GM12878 (cell line): Measurements from ENCODE around the gene USPL1. TPM values are rescaled to one million over a fixed set of nuclear protein-coding genes. Genes with fewer than 3 reads are reported as not detected.

Experiments
- ATF7 ChIP-seq: fragments of 450-650 bp; IDR thresholded peaks from 2 replicates; pipeline ENCODE4 v1.6.1; 2016; ENCODE audit warnings: low read depth, mild to moderate bottlenecking
- BCL11A ChIP-seq: IDR thresholded peaks from 2 replicates; pipeline ENCODE4 v1.6.1; 2011; ENCODE audit warnings: low read depth, low read length
- BMI1 ChIP-seq: fragments of 450-650 bp; IDR thresholded peaks from 2 replicates; pipeline ENCODE4 v1.6.1; 2016; ENCODE audit warnings: mild to moderate bottlenecking, moderate library complexity, borderline replicate concordance
- CBFB ChIP-seq: IDR thresholded peaks from 2 replicates; pipeline ENCODE4 v1.6.1; 2016; ENCODE audit warnings: antibody characterized with exemption, low read depth
- CEBPZ ChIP-seq: fragments of 150-350 bp; IDR thresholded peaks from 2 replicates; pipeline ENCODE4 v1.6.1; 2016; ENCODE audit warnings: low read depth, low read length
- ELK1 ChIP-seq: IDR thresholded peaks from 2 replicates; pipeline ENCODE4 v1.6.1; 2012; ENCODE audit warnings: low read depth, low read length, improper control_type of control experiment
- EP300 ChIP-seq, 2 experiments: fragments of 150-350 bp in 1 of 2; IDR thresholded peaks; 2 replicates each; pipeline ENCODE4 v1.6.1; 2011 to 2012; ENCODE audit warnings: low read depth in 2 of 2, low read length in 2 of 2, borderline replicate concordance in 1 of 2, improper control_type of control experiment in 1 of 2, inconsistent platforms in 1 of 2; ENCODE audit not compliant: control insufficient read depth in 1 of 2
- EZH2 ChIP-seq: IDR thresholded peaks from 2 replicates; pipeline ENCODE4 v1.6.1; 2012; ENCODE audit warnings: low read depth, mild to moderate bottlenecking, control low read depth, inconsistent platforms, low read length, borderline replicate concordance; ENCODE audit not compliant: control insufficient read depth
- KLF5 ChIP-seq: fragments of 450-650 bp; IDR thresholded peaks from 2 replicates; pipeline ENCODE4 v1.6.1; 2014; ENCODE audit warnings: mild to moderate bottlenecking; ENCODE audit not compliant: partially characterized antibody
- MEF2B ChIP-seq: fragments of 450-650 bp; IDR thresholded peaks from 2 replicates; pipeline ENCODE4 v1.6.1; 2018; ENCODE audit warnings: mild to moderate bottlenecking, moderate library complexity; ENCODE audit not compliant: partially characterized antibody, poor library complexity, severe bottlenecking
- NRF1 ChIP-seq: conservative IDR thresholded peaks from 2 replicates; pipeline ENCODE4 v1.6.1; 2011; ENCODE audit warnings: mild to moderate bottlenecking, low read depth, low read length, improper control_type of control experiment
- PAX8 ChIP-seq: fragments of 450-650 bp; IDR thresholded peaks from 2 replicates; pipeline ENCODE4 v1.6.1; 2017; ENCODE audit warnings: mild to moderate bottlenecking, moderate library complexity
- PML ChIP-seq: IDR thresholded peaks from 2 replicates; pipeline ENCODE4 v1.6.1; 2012; ENCODE audit warnings: low read length, inconsistent platforms
- RFX5 ChIP-seq: IDR thresholded peaks from 2 replicates; pipeline ENCODE4 v1.6.1; 2011; ENCODE audit warnings: low read depth, low read length, improper control_type of control experiment
- SIX5 ChIP-seq: IDR thresholded peaks from 2 replicates; pipeline ENCODE4 v1.6.1; 2011; ENCODE audit warnings: mild to moderate bottlenecking, low read depth, low read length, moderate library complexity; ENCODE audit not compliant: severe bottlenecking
- STAT1 ChIP-seq: fragments of 450-650 bp; conservative IDR thresholded peaks from 2 replicates; pipeline ENCODE4 v1.6.1; 2014; ENCODE audit warnings: antibody characterized with exemption, mild to moderate bottlenecking
- STAT3 ChIP-seq: IDR thresholded peaks from 2 replicates; pipeline ENCODE4 v1.6.1; 2011; ENCODE audit warnings: low read depth, low read length, improper control_type of control experiment
- USF1 ChIP-seq: IDR thresholded peaks from 2 replicates; pipeline ENCODE4 v1.6.1; 2011; ENCODE audit warnings: borderline replicate concordance, low read depth, mild to moderate bottlenecking, moderate library complexity, mixed read lengths, low read length; ENCODE audit not compliant: insufficient read depth; ENCODE audit errors: extremely low read length
- ZNF24 ChIP-seq: fragments of 450-650 bp; IDR thresholded peaks from 2 replicates; pipeline ENCODE4 v1.6.1; 2017; ENCODE audit warnings: antibody characterized with exemption, mild to moderate bottlenecking
- polyA plus RNA-seq, 11 experiments: library from polyadenylated mRNA; depleted of rRNA in 4 of 11; unstranded in 6 of 11; stranded (reverse) in 5 of 11; fragments of >200 nt; fragmentation: Nextera tagmentation in 4 of 11; fragmentation: Illumina TruSeq in 1 of 11; extraction: Ambion mirVana in 4 of 11; extraction: Trizol in 1 of 11; gene quantifications; 1 replicate in 1 of 11; 2 replicates in 10 of 11; pipeline versions ENCODE4 v1.2.1 to v1.2.3, GENCODE V29; 2011 to 2016; ENCODE audit warnings: inconsistent platforms in 2 of 11, missing spikeins in 2 of 11, low read depth in 1 of 11
- total RNA-seq, 4 experiments: library from RNA; depleted of rRNA in 3 of 4; stranded (reverse); fragments of >200 nt in 3 of 4; fragmentation: Illumina TruSeq in 1 of 4; extraction: Trizol in 1 of 4; gene quantifications; 2 replicates each; pipeline versions ENCODE4 v1.2.1 to v1.2.3, GENCODE V29; 2013 to 2021
- TF ChIP-seq, protein P1 (sequence below): fragments of 450-650 bp; formaldehyde crosslinking; IDR thresholded peaks from 2 replicates; pipeline ENCODE4 v1.4.0; 2022; ENCODE audit warnings: mild to moderate bottlenecking, moderate library complexity

USPL1 gene
- total and polyA plus RNA-seq, 10 of the 15 experiments (the other 5 are each of a cell fraction or from before 2014, with no cell fraction given) = 7.9 to 23.2 (median 15.8) TPM

GRCh38 chr13:30617315-30618185 is at the start of gene USPL1 (continued):
- TF ChIP-seq ELK1 (peak; percentile 89), MEF2B (peak; percentile 43), ATF7 (peak; percentile 62; the same call in 1 of the 2 replicates), USF1 (peak; percentile 23), BMI1 (no peak), SIX5 (peak; percentile 77), PML (peak; percentile 94), CBFB (peak; percentile 73; the same call in 1 of the 2 replicates), CEBPZ (no peak), BCL11A (no peak), ZNF24 (peak; percentile 54), EZH2 (no peak), STAT3 (no peak), STAT1 (peak; percentile 98), PAX8 (no peak), RFX5 (peak; percentile 79), KLF5 (peak; percentile 89), EP300 (IDR thresholded peaks at IDR 0.05; ENCODE audit: borderline replicate concordance in 1 of 2, control insufficient read depth in 1 of 2, low read depth in 2 of 2, low read length in 2 of 2) (peak; percentile 84 to 95), NRF1 (peak; percentile 28; the same call in 1 of the 2 replicates)
- TF ChIP-seq, protein P1, sequence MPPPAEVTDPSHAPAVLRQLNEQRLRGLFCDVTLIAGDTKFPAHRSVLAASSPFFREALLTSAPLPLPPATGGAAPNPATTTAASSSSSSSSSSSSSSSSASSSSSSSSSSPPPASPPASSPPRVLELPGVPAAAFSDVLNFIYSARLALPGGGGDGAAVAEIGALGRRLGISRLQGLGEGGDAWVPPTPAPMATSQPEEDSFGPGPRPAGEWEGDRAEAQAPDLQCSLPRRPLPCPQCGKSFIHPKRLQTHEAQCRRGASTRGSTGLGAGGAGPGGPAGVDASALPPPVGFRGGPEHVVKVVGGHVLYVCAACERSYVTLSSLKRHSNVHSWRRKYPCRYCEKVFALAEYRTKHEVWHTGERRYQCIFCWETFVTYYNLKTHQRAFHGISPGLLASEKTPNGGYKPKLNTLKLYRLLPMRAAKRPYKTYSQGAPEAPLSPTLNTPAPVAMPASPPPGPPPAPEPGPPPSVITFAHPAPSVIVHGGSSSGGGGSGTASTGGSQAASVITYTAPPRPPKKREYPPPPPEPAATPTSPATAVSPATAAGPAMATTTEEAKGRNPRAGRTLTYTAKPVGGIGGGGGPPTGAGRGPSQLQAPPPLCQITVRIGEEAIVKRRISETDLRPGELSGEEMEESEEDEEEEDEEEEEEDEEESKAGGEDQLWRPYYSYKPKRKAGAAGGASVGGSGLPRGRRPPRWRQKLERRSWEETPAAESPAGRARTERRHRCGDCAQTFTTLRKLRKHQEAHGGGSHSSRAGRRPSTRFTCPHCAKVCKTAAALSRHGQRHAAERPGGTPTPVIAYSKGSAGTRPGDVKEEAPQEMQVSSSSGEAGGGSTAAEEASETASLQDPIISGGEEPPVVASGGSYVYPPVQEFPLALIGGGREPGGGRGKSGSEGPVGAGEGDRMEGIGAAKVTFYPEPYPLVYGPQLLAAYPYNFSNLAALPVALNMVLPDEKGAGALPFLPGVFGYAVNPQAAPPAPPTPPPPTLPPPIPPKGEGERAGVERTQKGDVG (CRISPR knock-in tag) = no peak
